Liver (tissue), 9 donors: ENCODE measurements around the gene ZNF655. TPM values are rescaled to one million over a fixed set of nuclear protein-coding genes. Genes with fewer than 3 reads are reported as not detected.
A peak's percentile ranks its signal among the peaks of the same experiment; 100 is the strongest.

Source experiments
- DNase-seq: peaks from one replicate; pipeline ENCODE4 v3.0.0-alpha.2; 2017; ENCODE audit warnings: low spot score
- H3K27ac ChIP-seq, 2 donors: one replicate each; pipeline ENCODE4 v1.7.0; 2013; ENCODE audit warnings: inconsistent platforms in 2 of 2, low read length in 2 of 2, control low read depth in 1 of 2, low read depth in 1 of 2, mild to moderate bottlenecking in 1 of 2
- H3K27me3 ChIP-seq, 4 donors: one replicate each; pipeline versions ENCODE4 v1.6.1 to v1.7.0; 2013; ENCODE audit warnings: low read length in 3 of 4, inconsistent platforms in 1 of 4, mild to moderate bottlenecking in 1 of 4, moderate library complexity in 1 of 4; ENCODE audit not compliant: control insufficient read depth in 4 of 4, insufficient read depth in 4 of 4
- H3K36me3 ChIP-seq, 4 donors: one replicate each; pipeline versions ENCODE4 v1.6.1 to v1.7.0; 2013; ENCODE audit warnings: low read length in 3 of 4, mild to moderate bottlenecking in 3 of 4, low read depth in 1 of 4, moderate library complexity in 1 of 4; ENCODE audit not compliant: control insufficient read depth in 4 of 4, insufficient read depth in 3 of 4
- H3K4me1 ChIP-seq, 4 donors: one replicate each; pipeline versions ENCODE4 v1.6.1 to v1.7.0; 2013; ENCODE audit warnings: low read length in 3 of 4, mild to moderate bottlenecking in 3 of 4, moderate library complexity in 1 of 4; ENCODE audit not compliant: control insufficient read depth in 4 of 4, insufficient read depth in 4 of 4
- H3K4me3 ChIP-seq, 3 donors: one replicate each; pipeline versions ENCODE4 v1.6.1 to v1.7.0; 2013; ENCODE audit warnings: low read length in 3 of 3, control low read depth in 1 of 3, low read depth in 1 of 3, mild to moderate bottlenecking in 1 of 3
- H3K9ac ChIP-seq, 2 donors: one replicate each; pipeline ENCODE4 v1.7.0; 2013; ENCODE audit warnings: low read length in 2 of 2, mild to moderate bottlenecking in 2 of 2, moderate library complexity in 2 of 2, control low read depth in 1 of 2, low read depth in 1 of 2
- H3K9me3 ChIP-seq, 4 donors: one replicate each; pipeline versions ENCODE4 v1.6.1 to v1.7.0; 2013; ENCODE audit warnings: low read length in 3 of 4; ENCODE audit not compliant: control insufficient read depth in 4 of 4
- ATF3 ChIP-seq: IDR thresholded peaks from 2 replicates; pipeline ENCODE4 v1.6.1; 2016; ENCODE audit warnings: antibody characterized with exemption
- CTCF ChIP-seq: fragments of 150-350 bp; IDR thresholded peaks from 2 replicates; pipeline ENCODE4 v1.5.1; 2017; ENCODE audit warnings: improper control_type of control experiment, low read depth, low read length; ENCODE audit not compliant: missing input control
- EGR1 ChIP-seq, 2 donors: IDR thresholded peaks; 2 replicates each; pipeline ENCODE4 v1.6.1; 2016 to 2018; ENCODE audit warnings: antibody characterized with exemption in 2 of 2, low read depth in 2 of 2
- FOXA1 ChIP-seq: IDR thresholded peaks from 2 replicates; pipeline ENCODE4 v1.6.1; 2016; ENCODE audit warnings: antibody characterized with exemption
- FOXA2 ChIP-seq: IDR thresholded peaks from 2 replicates; pipeline ENCODE4 v1.6.1; 2016; ENCODE audit warnings: antibody characterized with exemption
- GABPA ChIP-seq, 2 donors: IDR thresholded peaks in 1 of 2; conservative IDR thresholded peaks in 1 of 2; 2 replicates each; pipeline ENCODE4 v1.6.1; 2016; ENCODE audit warnings: antibody characterized with exemption in 2 of 2, mild to moderate bottlenecking in 1 of 2, moderate library complexity in 1 of 2
- HNF4A ChIP-seq, 2 donors: conservative IDR thresholded peaks; 2 replicates each; pipeline ENCODE4 v1.6.1; 2016; ENCODE audit warnings: antibody characterized with exemption in 2 of 2, mild to moderate bottlenecking in 2 of 2
- HNF4G ChIP-seq: IDR thresholded peaks from 2 replicates; pipeline ENCODE4 v1.6.1; 2016; ENCODE audit warnings: antibody characterized with exemption
- JUND ChIP-seq, 2 donors: IDR thresholded peaks; 2 replicates each; pipeline ENCODE4 v1.6.1; 2016; ENCODE audit warnings: antibody characterized with exemption in 2 of 2
- MAX ChIP-seq: IDR thresholded peaks from 2 replicates; pipeline ENCODE4 v1.6.1; 2016; ENCODE audit warnings: antibody characterized with exemption
- NR2F2 ChIP-seq: IDR thresholded peaks from 2 replicates; pipeline ENCODE4 v1.6.1; 2016; ENCODE audit warnings: antibody characterized with exemption
- RAD21 ChIP-seq, 2 donors: IDR thresholded peaks; 2 replicates each; pipeline ENCODE4 v1.6.1; 2016; ENCODE audit warnings: antibody characterized with exemption in 2 of 2, mild to moderate bottlenecking in 2 of 2
- REST ChIP-seq: IDR thresholded peaks from 2 replicates; pipeline ENCODE4 v1.6.1; 2016; ENCODE audit warnings: antibody characterized with exemption, mild to moderate bottlenecking
- RXRA ChIP-seq, 2 donors: IDR thresholded peaks; 2 replicates each; pipeline ENCODE4 v1.6.1; 2017 to 2018; ENCODE audit warnings: antibody characterized with exemption in 2 of 2, mild to moderate bottlenecking in 1 of 2
- SP1 ChIP-seq: IDR thresholded peaks from 2 replicates; pipeline ENCODE4 v1.6.1; 2018; ENCODE audit warnings: antibody characterized with exemption, mild to moderate bottlenecking
- TAF1 ChIP-seq: conservative IDR thresholded peaks from 2 replicates; pipeline ENCODE4 v1.6.1; 2016; ENCODE audit warnings: antibody characterized with exemption, mild to moderate bottlenecking
- YY1 ChIP-seq: IDR thresholded peaks from 2 replicates; pipeline ENCODE4 v1.6.1; 2016; ENCODE audit warnings: antibody characterized with exemption, mild to moderate bottlenecking
- ZBTB33 ChIP-seq: IDR thresholded peaks from 2 replicates; pipeline ENCODE4 v1.6.1; 2016; ENCODE audit warnings: antibody characterized with exemption
- WGBS: extraction: QIAGEN DNeasy Blood & Tissue Kit; methylation state at CpG from one replicate; pipeline ENCODE4 v1.1.7; 2013; 5-methylcytosine and 5-hydroxymethylcytosine counted together
- polyA plus RNA-seq, 2 donors: library from polyadenylated mRNA; stranded (reverse) in 1 of 2; unstranded in 1 of 2; fragments of 200-250 nt in 1 of 2; fragments of >200 nt in 1 of 2; fragmentation: Nextera tagmentation in 1 of 2; extraction: Ambion mirVana in 1 of 2; gene quantifications; one replicate each; pipeline versions ENCODE4 v1.2.1 to v1.2.3, GENCODE V29; 2013 to 2015
- total RNA-seq, 2 donors: library from RNA; depleted of rRNA; stranded (reverse); fragments of >200 nt; gene quantifications; one replicate each; pipeline ENCODE4 v1.2.3, GENCODE V29; 2014
- donor health status: healthy.
- donor health status: healthy.
- donor health status: healthy.
- donor health status: healthy.
- donor health status: healthy.

Gene ZNF655
- 10 to 100 TPM; 37.2 to 59.7 TPM for total RNA-seq
- polyA plus RNA-seq, result 10 to 100 TPM; 15.9 to 27.6 TPM

GRCh38 chr7:99558306-99559174 lies at the start of gene ZNF655:
ZNF655 (plus strand) TSS chr7:99558642; CDS start chr7:99560560, 1,918 bp downstream.
- peaks cover 9 to 34% (median 31%) of the 10 kb centered on the region in 4 donors for H3K36me3 ChIP-seq
- WGBS, result under 1% methylated on average over 73 of the region's 73 CpGs
- peak; percentile 86 for DNase-seq
- H3K4me1 ChIP-seq, result peaks cover 3 to 14% (median 9%) of the 10 kb centered on the region in 4 donors
- peak in 1 of 2 donors; percentile 9 for TF ChIP-seq JUND (IDR thresholded peaks at IDR 0.05)
- TF ChIP-seq HNF4G, result no peak
- TF ChIP-seq RAD21 (IDR thresholded peaks at IDR 0.05), result no peak
- no peak for TF ChIP-seq NR2F2
- TF ChIP-seq CTCF, result no peak
- peak; percentile 91 for TF ChIP-seq YY1
- TF ChIP-seq GABPA (IDR thresholded peaks at IDR 0.05 in 1 of 2, conservative IDR thresholded peaks at IDR 0.05 in 1 of 2), result peak; percentile 75 to 91
- TF ChIP-seq ATF3, result no peak
- no peak for TF ChIP-seq SP1
- TF ChIP-seq RXRA (IDR thresholded peaks at IDR 0.05), result peak in 1 of 2 donors; percentile 43
- TF ChIP-seq REST, result no peak
- no peak for TF ChIP-seq FOXA1
- TF ChIP-seq FOXA2, result no peak
- TF ChIP-seq MAX, result no peak
- TF ChIP-seq HNF4A (conservative IDR thresholded peaks at IDR 0.05), result peak; percentile 15 to 40
- TF ChIP-seq EGR1 (IDR thresholded peaks at IDR 0.05; ENCODE audit: low read depth in 2 of 2), result no peak
- TF ChIP-seq ZBTB33, result no peak
- TF ChIP-seq TAF1, result peak; percentile 61
- no peaks in the 10 kb centered on the region for H3K9me3 ChIP-seq
- H3K9ac ChIP-seq, result peak within 1 kb of the TSS; percentile 95 to 96
- peak within 1 kb of the TSS; percentile 71 to 100 (median 90) for H3K4me3 ChIP-seq
- no peaks in the 10 kb centered on the region for H3K27me3 ChIP-seq
- peak within 1 kb of the TSS; percentile 92 for H3K27ac ChIP-seq
